Neuron (in vitro differentiated cells): Measurements from ENCODE around the gene DHX32.

Experiments used
- H2AFZ ChIP-seq: one replicate; pipeline ENCODE4 v1.6.1; 2013; ENCODE audit warnings: low read depth, mild to moderate bottlenecking, inconsistent platforms, low read length, moderate library complexity
- H3K27me3 ChIP-seq: one replicate; pipeline ENCODE4 v1.6.1; 2013; ENCODE audit warnings: low read length; ENCODE audit not compliant: insufficient read depth
- H3K36me3 ChIP-seq: one replicate; pipeline ENCODE4 v1.6.1; 2013; ENCODE audit warnings: low read length; ENCODE audit not compliant: insufficient read depth
- H3K4me1 ChIP-seq: one replicate; pipeline ENCODE4 v1.6.1; 2013; ENCODE audit warnings: low read length; ENCODE audit not compliant: insufficient read depth
- H3K4me3 ChIP-seq: 2 replicates; pipeline ENCODE4 v1.5.1; 2013; ENCODE audit warnings: mild to moderate bottlenecking, low read length, moderate library complexity
- H3K9me3 ChIP-seq: one replicate; pipeline ENCODE4 v1.6.1; 2013; ENCODE audit warnings: low read length

DHX32 gene

GRCh38 chr10:125849448-125849847, 31.6 kb downstream of the DHX32 start:
- no peak overlapping the region for H3K4me3 ChIP-seq
- peaks cover 2% of the 10 kb centered on the region for H3K9me3 ChIP-seq
- no peak overlapping the region for H2AFZ ChIP-seq
- no peaks in the 10 kb centered on the region for H3K4me1 ChIP-seq
- H3K27me3 ChIP-seq = no peaks in the 10 kb centered on the region
- peaks cover 65% of the 10 kb centered on the region for H3K36me3 ChIP-seq

- peaks cover 64% of the 10 kb centered on the region for H3K36me3 ChIP-seq
- H3K9me3 ChIP-seq = peaks cover 2% of the 10 kb centered on the region
Observed at GRCh38 chr10:125848857-125849256, 32.2 kb downstream of the DHX32 start.

DNA sequence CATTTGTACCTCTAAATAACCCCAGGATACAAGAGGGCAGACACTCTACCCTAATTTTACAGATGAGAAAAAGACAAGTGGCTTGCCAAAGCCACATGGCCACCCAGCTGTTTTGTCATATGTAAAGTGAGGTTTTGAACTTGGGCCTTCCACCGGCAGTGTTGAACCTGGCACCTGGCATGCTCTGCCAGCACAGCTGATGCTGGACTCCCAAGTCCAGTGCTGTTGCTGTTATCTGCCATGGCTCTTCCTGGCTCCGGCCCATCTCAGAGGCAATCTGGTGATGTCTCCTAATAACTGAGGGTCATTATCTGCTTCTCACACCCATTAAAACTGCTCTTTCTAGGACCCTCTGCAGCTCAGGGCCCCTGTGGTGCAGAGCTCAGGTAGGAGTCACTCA, 32.7 kb downstream of the DHX32 start:
- H3K9me3 ChIP-seq = peaks cover 2% of the 10 kb centered on the region
- H2AFZ ChIP-seq = no peak overlapping the region
- no peaks in the 10 kb centered on the region for H3K27me3 ChIP-seq
- H3K4me3 ChIP-seq = no peak overlapping the region
- H3K36me3 ChIP-seq = peaks cover 68% of the 10 kb centered on the region
- no peaks in the 10 kb centered on the region for H3K4me1 ChIP-seq

More at GRCh38 chr10:125848857-125849256, 32.2 kb downstream of the DHX32 start:
- H3K4me3 ChIP-seq = no peak overlapping the region
- no peaks in the 10 kb centered on the region for H3K27me3 ChIP-seq
- no peak overlapping the region for H2AFZ ChIP-seq
- H3K4me1 ChIP-seq = no peaks in the 10 kb centered on the region

DNA sequence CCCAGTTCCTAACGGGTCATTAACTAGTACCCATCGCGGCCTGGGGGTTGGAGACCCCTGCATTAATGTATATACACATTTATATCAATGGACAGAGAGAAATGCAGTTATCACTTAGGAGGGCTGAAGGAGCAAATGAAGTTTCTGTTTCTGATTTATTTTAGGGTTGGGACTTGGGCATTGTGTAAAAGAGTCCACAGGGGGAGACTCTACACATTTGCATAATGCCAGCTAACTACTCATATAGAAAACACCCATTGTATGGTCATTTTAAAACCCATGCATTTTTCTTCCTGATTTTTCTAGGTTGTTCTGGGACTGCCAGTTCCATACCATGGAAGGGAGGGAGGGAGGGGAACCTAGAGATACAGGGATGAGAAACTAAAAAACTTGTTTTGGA, 34.2 kb downstream of the DHX32 start:
- Histone ChIP-seq H3K36me3 (peaks cover 62% of the 10 kb centered on the region), H3K9me3 (peaks cover 2% of the 10 kb centered on the region), H3K4me1 (no peaks in the 10 kb centered on the region), H3K27me3 (no peaks in the 10 kb centered on the region), H2AFZ (no peak overlapping the region), H3K4me3 (no peak overlapping the region)

GRCh38 chr10:125845617-125846016, 35.5 kb downstream of the DHX32 start:
- Histone ChIP-seq H3K9me3 (peaks cover 2% of the 10 kb centered on the region), H3K4me1 (no peaks in the 10 kb centered on the region), H3K4me3 (no peak overlapping the region), H3K36me3 (peaks cover 62% of the 10 kb centered on the region), H3K27me3 (no peaks in the 10 kb centered on the region), H2AFZ (no peak overlapping the region)

DNA sequence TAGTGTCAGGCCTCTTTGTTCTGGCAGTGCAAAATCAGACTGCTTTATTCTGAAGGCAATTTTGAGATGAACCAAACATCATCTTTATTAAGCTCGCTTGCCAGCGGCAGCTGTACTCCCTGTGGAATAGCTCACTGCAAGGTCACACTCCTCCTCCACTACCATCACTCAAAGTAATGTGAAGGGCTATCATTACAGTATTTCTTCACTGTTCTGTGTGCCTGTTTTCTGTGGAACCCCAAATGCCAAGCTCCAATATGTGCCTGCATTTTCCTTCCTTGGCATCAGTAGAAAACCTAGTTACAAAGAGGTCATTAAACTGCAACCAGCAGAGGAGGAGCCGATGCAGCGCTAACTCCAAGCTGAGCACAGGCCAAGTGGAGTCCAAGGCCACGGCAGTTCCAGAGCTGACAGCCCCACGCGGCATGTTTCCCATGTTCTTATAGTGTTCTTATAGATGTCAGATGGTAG, 36.3 kb downstream of the DHX32 start:
- Histone ChIP-seq H3K4me1 (no peaks in the 10 kb centered on the region), H3K36me3 (peaks cover 64% of the 10 kb centered on the region), H3K9me3 (peaks cover 2% of the 10 kb centered on the region)

DNA sequence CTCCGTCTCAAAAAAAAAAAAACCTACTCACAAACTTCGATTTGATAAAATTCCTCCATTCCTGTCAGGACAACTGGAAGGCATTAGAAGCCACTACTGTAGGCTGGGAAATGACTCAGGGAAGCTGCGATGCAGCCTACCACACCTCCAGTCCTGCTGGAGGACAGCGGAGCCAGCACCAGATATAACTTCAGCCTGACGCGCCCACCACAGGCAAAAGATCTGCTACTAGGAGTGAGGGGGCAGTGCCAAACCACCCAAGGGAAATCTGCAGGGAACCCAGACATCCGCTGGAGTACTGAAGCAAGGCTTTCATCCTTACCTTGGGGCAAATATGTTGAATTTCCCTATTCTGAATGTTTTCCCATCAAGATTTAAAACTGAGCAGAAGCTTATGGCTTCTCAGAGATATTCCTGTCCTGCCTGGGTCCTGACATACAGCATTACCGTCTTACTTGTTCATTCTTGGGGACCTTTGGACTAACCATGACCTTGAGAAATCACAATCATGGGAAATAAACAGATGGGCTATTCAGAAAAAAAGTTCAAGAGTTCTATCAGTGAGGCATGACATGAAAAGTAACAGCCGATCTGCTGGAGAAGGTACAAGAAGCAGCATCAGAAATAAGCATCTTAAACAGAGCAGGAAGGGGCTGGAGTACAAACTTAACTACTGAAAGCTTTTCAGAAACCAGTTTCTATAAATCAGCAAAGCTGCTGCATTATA, 37.3 kb downstream of the DHX32 start:
- peaks cover 65% of the 10 kb centered on the region for H3K36me3 ChIP-seq
- no peak overlapping the region for H2AFZ ChIP-seq
- no peaks in the 10 kb centered on the region for H3K27me3 ChIP-seq
- H3K4me3 ChIP-seq = no peak overlapping the region
- H3K9me3 ChIP-seq = peaks cover 2% of the 10 kb centered on the region
- H3K4me1 ChIP-seq = no peaks in the 10 kb centered on the region

More for the DNA sequence above, 36.3 kb downstream of the DHX32 start:
- no peaks in the 10 kb centered on the region for H3K27me3 ChIP-seq
- no peak overlapping the region for H3K4me3 ChIP-seq
- H2AFZ ChIP-seq = no peak overlapping the region

GRCh38 chr10:125840955-125841354, 40.1 kb downstream of the DHX32 start:
- no peaks in the 10 kb centered on the region for H3K4me1 ChIP-seq
- H3K9me3 ChIP-seq = no peaks in the 10 kb centered on the region
- H2AFZ ChIP-seq = no peak overlapping the region
- H3K36me3 ChIP-seq = peaks cover 74% of the 10 kb centered on the region
- no peaks in the 10 kb centered on the region for H3K27me3 ChIP-seq
- no peak overlapping the region for H3K4me3 ChIP-seq

DNA sequence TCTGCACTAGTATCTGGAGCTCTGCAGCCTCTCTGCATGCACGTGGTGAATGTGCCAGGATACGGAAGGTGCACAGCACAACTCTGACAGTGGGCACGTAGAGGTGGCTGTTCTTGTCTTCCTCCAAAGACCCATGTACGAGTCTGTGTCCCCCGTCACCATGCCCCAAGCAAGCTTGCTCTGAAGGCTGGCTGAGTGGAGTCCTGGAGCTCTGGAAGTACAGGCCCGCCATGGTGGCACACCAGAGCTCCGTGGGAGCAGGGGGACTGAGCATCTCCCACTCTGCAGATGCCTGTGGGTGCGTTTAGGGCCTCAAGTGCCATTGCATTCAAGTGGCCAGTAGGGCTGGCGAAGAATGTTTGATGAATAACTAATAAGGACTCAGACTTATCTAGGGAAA, 40.7 kb downstream of the DHX32 start:
- Histone ChIP-seq H3K4me3 (no peak overlapping the region), H3K36me3 (peaks cover 79% of the 10 kb centered on the region), H2AFZ (no peak overlapping the region), H3K9me3 (no peaks in the 10 kb centered on the region), H3K27me3 (no peaks in the 10 kb centered on the region), H3K4me1 (no peaks in the 10 kb centered on the region)

GRCh38 chr10:125838802-125839575, 42.1 kb downstream of the DHX32 start:
- Histone ChIP-seq H3K27me3 (no peaks in the 10 kb centered on the region), H2AFZ (no peak overlapping the region), H3K4me1 (no peaks in the 10 kb centered on the region), H3K36me3 (peaks cover 83% of the 10 kb centered on the region), H3K4me3 (no peak overlapping the region), H3K9me3 (no peaks in the 10 kb centered on the region)

DNA sequence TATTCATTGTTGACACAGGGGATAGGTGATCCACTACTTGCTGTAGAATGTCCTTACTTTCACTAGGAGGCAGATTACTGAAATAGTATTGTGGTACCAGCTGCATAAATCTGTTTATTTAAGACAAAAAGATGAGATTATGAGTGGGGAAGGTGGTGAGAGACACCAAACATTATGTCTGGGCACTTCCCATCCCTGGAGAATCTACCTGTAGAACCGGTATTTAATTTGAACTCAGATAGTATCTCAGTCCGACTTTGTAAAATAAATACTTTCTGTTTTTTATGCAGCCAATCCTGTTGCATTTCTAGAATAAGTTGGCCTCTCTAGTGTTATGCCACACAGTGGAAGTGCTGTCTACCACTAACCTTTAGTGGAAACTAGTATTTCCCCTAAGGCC, 44.3 kb downstream of the DHX32 start:
- Histone ChIP-seq H3K9me3 (no peaks in the 10 kb centered on the region), H3K36me3 (peaks cover 92% of the 10 kb centered on the region), H2AFZ (no peak overlapping the region), H3K4me1 (no peaks in the 10 kb centered on the region), H3K4me3 (no peak overlapping the region), H3K27me3 (no peaks in the 10 kb centered on the region)

- Histone ChIP-seq H3K36me3 (peaks cover 71% of the 10 kb centered on the region), H3K27me3 (no peaks in the 10 kb centered on the region), H3K9me3 (no peaks in the 10 kb centered on the region), H3K4me1 (peaks cover 14% of the 10 kb centered on the region), H3K4me3 (no peak overlapping the region), H2AFZ (no peak overlapping the region)
Observed at GRCh38 chr10:125828311-125828710, 52.8 kb downstream of the DHX32 start.

- no peaks in the 10 kb centered on the region for H3K27me3 ChIP-seq
- no peaks in the 10 kb centered on the region for H3K9me3 ChIP-seq
- H3K4me3 ChIP-seq = no peak overlapping the region
- H3K4me1 ChIP-seq = peaks cover 14% of the 10 kb centered on the region
- peaks cover 59% of the 10 kb centered on the region for H3K36me3 ChIP-seq
- no peak overlapping the region for H2AFZ ChIP-seq
Observed at GRCh38 chr10:125827133-125827532, 54.0 kb downstream of the DHX32 start.
